Measurements from ENCODE around the gene FTSJ1.

Gene FTSJ1

GRCh38 chrX:48531358-48531959 lies 55.5 kb downstream of the FTSJ1 start:
- no peak for DNase-seq

GRCh38 chrX:48532161-48532560 lies 56.2 kb downstream of the FTSJ1 start:
- DNase-seq: no peak

DNA sequence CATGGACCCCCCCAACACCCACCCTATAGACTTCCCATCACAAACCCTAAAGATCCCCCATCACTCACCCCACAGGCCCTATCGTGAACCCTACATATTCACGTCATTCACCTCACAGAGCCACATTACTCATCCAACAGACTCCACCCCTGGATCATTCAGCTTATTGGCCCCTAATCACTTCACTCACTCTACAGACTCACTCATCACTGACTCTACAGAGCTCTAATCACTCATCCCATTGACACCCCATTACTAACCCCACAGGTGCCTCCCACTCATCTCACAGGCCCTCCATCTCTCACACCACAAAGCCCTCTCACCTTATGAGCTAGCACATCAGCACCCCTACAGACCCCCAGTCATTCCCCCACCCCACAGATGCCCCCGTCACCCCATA lies 57.2 kb downstream of the FTSJ1 start:
- no peak for DNase-seq
